ENCODE measurements around the gene CD55. TPM values are rescaled to one million over a fixed set of nuclear protein-coding genes. Genes with fewer than 3 reads are reported as not detected.

Gene CD55
- total RNA-seq, 1 experiment from 2014 or later = 17.3 TPM

- WGBS (ENCODE audit: extremely low coverage, insufficient read length, low lambda C conversion rate) = no CpG with 5 or more reads among the region's 2 CpGs
- no peak overlapping the region for H3K23ac ChIP-seq (ENCODE audit: insufficient read length, low read depth, low read length)
- no peak overlapping the region for H4K91ac ChIP-seq (ENCODE audit: insufficient read length, low read depth, low read length)
- no peak overlapping the region for H2AFZ ChIP-seq (ENCODE audit: low read length)
- no peaks in the 10 kb centered on the region for H3K23me2 ChIP-seq (ENCODE audit: insufficient read length, low read depth, low read length, poor library complexity, severe bottlenecking)
- H3K18ac ChIP-seq (ENCODE audit: insufficient read length, low read depth, low read length) = no peak overlapping the region
- no peak overlapping the region for H2BK12ac ChIP-seq (ENCODE audit: insufficient read length, low read depth, low read length)
- H3K79me2 ChIP-seq (ENCODE audit: insufficient read depth, low read length) = no peaks in the 10 kb centered on the region
- TF ChIP-seq CTCF (conservative IDR thresholded peaks at IDR 0.05) = no peak
- H3K79me1 ChIP-seq (ENCODE audit: insufficient read depth, low read depth, low read length, poor library complexity, severe bottlenecking) = no peaks in the 10 kb centered on the region
- DNase-seq = no peak
- no peak overlapping the region for H3T11ph ChIP-seq (ENCODE audit: low read length)
- H2AK5ac ChIP-seq (ENCODE audit: insufficient read length, low read length) = no peak overlapping the region
- no peak overlapping the region for H2BK15ac ChIP-seq (ENCODE audit: low read depth, low read length)
- Mint-ChIP-seq H3K4me1 (peaks cover 14 to 17% of the 10 kb centered on the region in 2 experiments), H3K4me3 (no peak overlapping the region), H3K27me3 (ENCODE audit: low read depth) (no peaks in the 10 kb centered on the region), H3K9me3 (peaks cover 5 to 10% of the 10 kb centered on the region in 2 experiments), H3K36me3 (ENCODE audit: insufficient read depth in 1 of 3, low read depth in 3 of 3) (peaks cover 22 to 51% (median 32%) of the 10 kb centered on the region in 3 experiments), H3K27ac (peak overlapping the region in 2 of 3 experiments; percentile 15 to 42; a peak in 2 of 7 replicates)
- no peak overlapping the region for H2BK120ac ChIP-seq (ENCODE audit: low read depth, low read length, poor library complexity, severe bottlenecking)
- no peaks in the 10 kb centered on the region for H3K9me3 ChIP-seq (ENCODE audit: control insufficient read depth, low read depth, low read length)
- no peaks in the 10 kb centered on the region for H3K4me1 ChIP-seq (ENCODE audit: insufficient read depth, low read length)
- no peak overlapping the region for H2BK20ac ChIP-seq (ENCODE audit: low read depth, low read length, poor library complexity, severe bottlenecking)
- no peak overlapping the region for H3K9ac ChIP-seq (ENCODE audit: extremely low read depth, insufficient read length, low read length)
- H3K14ac ChIP-seq (ENCODE audit: insufficient read depth, low read length) = no peak overlapping the region
- no peak overlapping the region for H3K56ac ChIP-seq (ENCODE audit: insufficient read length, low read depth, low read length)
- no peak overlapping the region for H4K8ac ChIP-seq (replicated peaks; ENCODE audit: insufficient read length, low read depth, low read length)
- no peak overlapping the region for H3K27ac ChIP-seq (ENCODE audit: insufficient read length, low read depth, low read length)
- H3K4ac ChIP-seq (ENCODE audit: low read depth, low read length) = no peak overlapping the region
- H2BK5ac ChIP-seq (ENCODE audit: insufficient read length, low read length) = no peak overlapping the region
- H3K4me2 ChIP-seq (ENCODE audit: insufficient read depth, insufficient read length, low read length) = no peak overlapping the region
- H4K5ac ChIP-seq (ENCODE audit: insufficient read length, low read depth, low read length) = no peak overlapping the region
- no peaks in the 10 kb centered on the region for H4K20me1 ChIP-seq (ENCODE audit: control insufficient read depth, insufficient read depth, insufficient read length)
- H3K27me3 ChIP-seq (ENCODE audit: insufficient read depth, low read length) = no peaks in the 10 kb centered on the region
Measured at GRCh38 chr1:207349979-207350378, 28.5 kb downstream of the CD55 start.
